Stimulated activated CD4-positive, alpha-beta T cell treated with anti-CD3 and anti-CD28 coated beads, Interleukin-12 subunit alpha, Interleukin-12 subunit beta, amount 100 ng/mL, for 4 hours (primary cell): Measurements from ENCODE around the gene CXCR3.
"Not testable (repeated sequence)": the region's sequence is repeated elsewhere in the genome, so short reads cannot be mapped to it uniquely, and the experiment has no call there.

Experiments
- DNase-seq: peaks from one replicate; pipeline ENCODE4 v3.0.0-alpha.2; 2020

Gene CXCR3

DNA sequence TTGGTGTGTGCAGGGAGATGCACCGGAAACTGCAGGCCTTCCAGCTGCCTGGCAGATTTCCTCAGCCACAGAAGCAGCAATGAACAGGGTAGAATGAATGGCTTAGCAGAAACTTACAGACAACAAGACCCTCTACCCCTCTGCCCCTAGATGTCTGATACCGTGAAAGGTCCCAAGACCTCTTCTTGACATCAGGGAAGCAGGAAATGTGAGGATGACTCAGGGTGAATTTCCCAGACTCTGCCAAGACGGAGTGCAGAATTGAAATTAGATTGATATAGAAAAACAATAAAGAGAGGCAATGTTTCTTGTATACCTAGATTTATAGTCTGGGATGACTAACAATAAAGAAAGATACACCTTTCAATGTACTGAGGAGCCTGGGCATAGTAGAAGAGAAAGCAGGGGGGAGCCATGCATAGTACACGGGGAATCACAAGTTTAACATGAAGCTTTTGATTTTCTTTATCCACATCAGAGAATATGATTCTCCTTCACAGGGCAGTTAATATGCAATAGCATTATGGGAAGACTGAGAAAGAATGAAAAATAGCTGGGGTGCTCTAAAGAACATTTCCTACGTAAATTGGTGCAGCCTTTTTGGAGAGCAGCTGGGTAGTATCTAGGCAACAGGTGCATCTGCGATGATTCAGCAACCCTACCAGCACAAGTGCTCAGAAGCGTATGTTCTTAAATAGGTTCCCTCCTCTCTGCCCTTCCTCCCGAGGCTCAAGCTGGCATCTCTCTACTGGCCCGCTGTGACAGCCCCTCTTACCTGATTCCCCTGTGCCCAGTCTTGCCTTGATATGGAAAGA is 18.3 kb upstream of the CXCR3 start:
- no peak for DNase-seq

DNA sequence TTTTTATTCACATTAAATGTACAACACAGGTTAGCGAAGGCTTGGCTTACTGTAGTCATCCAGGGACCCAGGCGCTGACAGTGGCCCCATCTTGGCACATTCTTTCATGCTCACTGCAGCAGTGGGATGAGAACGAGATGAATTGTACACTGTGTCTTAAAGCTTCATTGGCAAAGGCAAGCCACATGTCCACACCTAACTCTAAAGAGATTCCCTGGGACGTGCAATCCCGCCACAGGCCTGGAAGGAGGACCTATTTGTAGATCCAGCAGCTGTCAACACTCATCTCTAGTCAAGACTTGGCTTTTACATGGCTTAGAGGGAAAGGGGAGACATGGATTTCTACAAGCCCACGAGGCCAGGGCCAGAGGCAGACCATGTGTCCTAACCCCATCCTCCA is 16.1 kb upstream of the CXCR3 start:
- DNase-seq = no peak

DNA sequence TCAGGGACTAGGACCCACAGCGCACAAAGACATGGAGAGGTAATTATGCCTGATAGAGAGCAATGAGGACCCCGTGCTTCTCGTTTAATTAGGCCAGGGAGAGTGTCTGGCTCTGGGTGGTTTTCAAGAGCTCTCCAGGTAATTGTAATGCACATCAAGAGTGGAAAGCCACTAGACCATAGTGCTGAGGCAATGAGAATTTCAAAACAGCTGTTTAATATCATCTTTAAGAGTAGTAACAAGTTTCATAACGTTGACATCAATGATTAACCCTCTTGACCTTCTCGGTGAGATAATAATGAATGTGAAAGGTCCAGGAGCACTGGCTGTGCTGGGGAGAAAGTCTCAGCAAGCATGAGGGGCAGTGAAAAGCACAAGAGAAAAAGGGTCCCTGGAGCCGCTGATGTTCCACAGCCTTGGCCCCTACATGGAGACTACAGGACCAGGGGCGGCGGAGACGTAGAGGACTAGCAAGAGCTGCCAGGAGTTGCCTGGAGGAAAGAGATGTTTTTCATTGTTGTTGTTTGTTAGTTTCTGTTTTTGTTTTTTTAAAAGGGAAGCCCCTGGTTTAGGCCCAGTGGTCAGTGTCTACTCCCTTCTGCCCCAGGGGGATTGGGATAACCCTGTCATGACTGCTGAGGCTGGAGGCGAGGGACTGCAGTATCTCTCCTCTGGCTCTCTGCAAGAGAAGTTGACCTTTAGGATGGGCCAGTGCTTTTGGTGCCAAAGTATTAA is 14.8 kb upstream of the CXCR3 start:
- DNase-seq = no peak

DNA sequence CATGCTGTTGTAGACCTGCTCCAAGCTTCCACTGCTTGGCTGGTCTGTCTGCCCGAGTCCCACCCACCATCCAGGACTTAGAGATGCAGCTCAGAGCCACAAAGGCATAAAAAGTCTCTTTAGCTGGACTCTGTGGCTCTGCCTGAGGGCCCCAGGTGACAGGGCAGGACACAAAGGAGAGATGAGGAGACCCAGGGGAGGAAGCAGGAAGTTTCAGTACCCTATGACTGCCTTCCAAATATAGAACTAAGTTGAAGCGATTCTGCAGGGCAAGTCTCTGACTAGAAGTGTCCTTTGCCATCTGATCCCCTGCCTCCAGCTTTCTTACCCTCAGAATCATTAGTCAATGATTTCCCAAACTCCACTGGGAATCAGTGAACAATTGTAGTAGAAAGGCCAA is 11.2 kb upstream of the CXCR3 start:
- no peak for DNase-seq

DNA sequence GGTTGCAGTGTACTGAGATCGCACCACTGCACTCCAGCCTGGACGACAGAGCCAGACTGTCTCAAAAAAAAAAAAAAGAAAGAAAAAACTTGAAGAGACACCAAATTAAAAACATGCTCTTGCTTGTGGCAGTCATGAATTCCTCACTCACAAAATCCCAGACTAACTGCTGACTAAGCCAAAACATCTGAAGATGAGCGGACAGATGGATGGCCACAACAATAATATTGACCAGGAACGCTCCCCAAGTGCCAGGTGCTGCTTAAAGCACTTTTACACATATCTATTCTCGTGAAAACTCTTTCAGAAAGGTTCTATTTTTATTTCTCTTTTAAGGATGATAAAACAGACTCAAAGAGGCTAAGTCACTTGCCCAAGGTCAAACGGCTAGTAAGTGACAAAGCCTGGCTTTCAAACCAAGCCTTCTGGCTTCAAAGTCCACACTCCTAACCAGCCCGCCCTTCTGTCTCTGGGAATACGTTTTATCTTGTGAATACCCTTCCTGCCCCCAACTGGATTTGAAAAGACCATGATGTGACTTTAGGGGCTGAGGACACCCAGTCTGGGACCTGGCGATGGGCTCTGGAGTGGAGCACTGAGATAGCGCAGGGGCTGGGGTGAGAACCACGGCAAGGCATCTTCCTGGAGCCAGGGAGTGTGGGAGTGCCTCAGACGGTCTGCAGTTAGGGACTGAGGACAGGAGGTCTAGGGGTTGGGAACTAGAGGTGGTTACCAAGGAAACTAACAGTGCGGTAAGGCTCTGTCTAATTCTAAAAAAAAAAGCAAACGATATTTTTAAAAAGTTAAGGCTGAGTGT is 9.5 kb upstream of the CXCR3 start:
- DNase-seq = no peak

DNA sequence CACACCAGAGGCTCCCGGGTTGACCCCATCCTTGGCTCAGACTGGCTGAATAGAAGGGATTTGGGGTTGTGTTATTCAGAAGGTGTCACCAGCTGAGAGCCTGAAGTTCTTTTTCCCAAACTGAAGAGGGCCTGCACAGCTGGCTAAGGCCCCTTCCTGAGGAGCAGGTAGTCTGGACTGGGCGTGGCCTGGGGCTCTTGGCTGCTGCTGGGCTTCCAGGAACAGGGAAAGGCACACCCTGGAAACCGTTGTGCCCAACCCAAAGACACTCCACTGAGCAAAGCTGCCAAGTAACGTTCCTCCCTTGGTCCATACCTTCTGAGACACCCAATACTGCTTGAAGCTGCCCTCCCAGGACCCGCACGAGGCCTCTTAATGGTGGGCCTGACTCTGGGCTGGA is 8.3 kb upstream of the CXCR3 start:
- DNase-seq = no peak

DNA sequence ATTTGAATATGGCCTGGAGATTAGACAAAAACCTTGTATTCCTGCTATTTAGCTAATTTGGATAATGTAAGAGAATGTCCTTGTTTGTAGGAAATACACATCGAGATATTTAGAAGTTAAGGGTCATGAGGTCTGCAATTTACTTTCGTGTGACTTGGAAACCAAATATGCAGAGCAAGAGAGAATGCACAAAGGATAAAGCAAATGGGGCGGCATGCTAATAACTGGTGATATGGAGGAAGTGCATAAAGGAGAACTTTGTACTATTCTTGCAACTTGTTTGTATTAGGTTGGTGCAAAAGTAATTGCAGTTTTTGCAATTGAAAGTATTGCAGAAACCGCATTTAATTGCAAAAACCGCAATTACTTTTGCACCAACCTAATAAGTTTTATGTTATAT is 7.2 kb upstream of the CXCR3 start:
- no peak for DNase-seq

DNA sequence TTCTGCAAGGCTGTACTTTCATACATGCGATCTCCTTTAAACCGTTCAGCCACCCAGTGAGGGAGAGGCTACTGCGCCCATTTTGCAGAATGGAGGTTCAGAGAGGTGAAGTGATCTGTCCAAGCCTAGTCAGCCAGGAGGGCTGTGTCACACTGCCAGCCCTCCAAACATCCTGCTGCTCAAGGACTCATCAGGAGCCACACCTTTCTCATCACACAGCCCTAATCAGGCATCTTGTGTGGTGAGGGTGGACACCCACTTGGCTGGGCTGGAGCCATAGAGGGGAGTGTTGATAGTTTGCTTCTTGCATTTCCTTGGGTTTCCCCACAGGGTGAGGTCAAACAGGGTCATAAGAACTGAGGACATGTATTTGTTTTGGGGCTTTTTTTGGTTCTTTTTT is 5.4 kb upstream of the CXCR3 start:
- DNase-seq = no peak

DNA sequence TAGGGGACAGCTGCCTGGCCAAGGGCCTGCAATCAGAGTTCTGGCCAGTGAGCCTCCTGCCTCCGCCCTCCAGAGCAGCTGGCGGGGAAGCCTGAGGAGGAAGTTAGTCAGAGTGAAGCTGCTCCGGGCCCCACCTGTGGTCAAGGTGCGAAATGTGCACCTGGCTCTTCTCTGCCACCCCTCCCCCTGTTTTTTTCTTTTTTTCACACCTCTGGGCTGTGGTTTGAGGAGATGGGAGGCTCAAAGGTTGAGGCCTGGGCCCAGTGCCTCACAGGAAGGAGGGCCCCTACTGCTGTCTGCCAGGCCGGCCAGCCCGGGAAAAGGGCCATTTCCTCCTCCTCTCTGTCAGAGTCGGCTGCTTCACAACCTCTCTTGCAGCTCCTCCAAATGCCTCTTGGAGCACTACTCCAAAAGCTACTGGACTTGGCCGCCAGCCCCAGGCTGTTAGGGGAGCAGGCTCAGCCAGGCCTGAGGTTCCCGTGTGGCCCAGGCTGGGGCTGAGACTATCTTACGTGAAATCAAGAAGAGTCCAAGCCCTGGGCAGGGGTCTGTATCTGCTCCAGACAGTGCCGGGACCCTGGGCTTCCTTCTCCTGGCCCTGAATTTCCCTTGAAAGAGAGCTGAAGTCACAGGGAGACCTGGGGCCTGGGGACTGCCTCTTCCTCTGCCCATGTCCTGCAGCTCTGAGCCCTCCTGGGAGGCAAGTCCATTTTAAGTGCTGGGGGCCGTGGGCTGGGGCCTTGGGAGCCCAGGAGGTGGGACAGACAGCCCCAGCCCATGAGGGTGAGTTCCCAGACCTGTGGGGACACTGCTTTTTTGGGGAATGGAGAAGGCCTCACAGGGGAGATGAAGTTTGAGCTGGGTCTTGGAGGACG is 4.5 kb upstream of the CXCR3 start:
- DNase-seq = peak; percentile 43

DNA sequence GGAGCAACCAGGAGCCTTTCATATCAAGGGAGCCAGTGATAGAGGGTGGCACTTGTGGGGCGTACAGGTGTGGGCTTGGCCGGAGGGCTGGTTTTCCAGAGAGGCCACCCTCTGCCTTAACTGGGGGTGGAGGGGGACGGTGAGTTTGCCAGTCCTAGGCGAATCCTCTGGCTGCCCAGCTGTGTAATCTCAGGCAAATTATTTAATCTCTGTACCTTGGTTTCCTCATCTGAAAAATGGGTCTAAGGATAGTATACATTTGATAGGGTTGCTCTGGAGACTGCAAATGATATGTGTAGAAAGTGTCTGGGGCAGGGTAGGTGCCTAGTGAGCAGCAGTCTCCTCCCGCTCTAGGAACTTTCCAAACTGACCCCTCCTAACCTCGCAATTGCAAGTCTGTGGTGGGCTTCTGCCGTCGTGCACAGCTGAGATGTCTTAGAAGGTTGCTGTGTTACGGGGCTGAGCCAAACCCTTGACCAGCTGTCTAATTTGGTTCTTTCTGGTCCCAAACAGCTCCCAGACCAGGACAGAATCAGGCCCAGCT is 3.8 kb upstream of the CXCR3 start:
- no peak for DNase-seq

DNA sequence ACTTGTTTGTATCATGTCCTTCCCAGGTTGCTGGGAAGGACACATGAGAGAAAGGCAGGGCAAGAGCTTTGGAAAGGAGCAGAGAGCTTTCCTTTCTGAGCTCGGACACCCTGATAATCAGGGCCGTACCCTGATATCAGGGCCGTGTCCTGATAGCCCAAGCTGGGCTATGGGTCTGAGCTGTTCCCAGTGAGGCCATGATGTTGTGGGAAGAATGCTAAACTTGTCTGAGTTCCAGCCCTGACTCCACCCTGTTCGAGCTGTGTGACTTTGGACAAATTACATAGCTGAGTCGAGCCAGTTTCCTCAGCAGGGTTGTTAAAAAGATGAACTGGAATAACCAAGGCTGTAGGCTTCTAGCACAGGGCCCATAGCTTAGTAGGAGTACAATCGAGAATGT is 3.3 kb upstream of the CXCR3 start:
- no peak for DNase-seq

DNA sequence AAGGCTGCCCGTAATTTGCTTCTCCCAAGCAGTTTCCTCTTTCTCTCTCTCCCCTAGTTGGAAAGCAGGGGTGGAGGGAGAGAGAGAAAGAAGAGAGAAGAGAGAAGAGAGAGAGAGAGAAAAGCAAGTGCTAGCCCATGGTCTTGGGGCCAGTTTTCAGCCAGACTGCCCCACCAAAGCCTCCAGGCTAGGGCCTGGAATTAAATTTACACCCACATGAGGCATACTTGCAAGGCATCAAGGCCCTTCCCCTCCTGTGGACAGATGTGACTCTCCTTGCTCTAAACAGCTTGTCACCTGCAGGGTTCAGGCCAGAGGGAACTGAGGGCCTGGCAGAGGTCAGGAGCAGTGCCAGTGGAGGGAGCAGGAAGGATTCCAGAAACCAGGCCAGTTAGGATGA is 1.7 kb upstream of the CXCR3 start:
- DNase-seq = no peak

DNA sequence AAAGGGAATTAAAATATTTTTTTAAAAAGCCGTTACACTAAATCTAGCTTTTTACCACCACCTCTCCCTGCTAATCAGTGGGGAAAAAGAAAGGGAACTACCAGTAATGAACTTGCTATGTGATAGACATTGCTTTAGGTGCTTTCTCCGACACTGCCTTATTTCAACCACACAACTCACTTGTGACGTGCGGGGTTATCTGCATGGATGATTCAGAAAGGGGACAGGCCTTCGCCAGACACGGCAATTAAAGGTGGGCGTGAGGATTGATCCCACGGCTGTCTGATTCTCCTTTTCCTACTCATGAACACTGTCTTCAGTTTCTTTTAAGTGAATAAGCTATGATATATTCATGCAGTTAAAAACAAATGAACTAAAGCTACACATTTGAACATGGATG is 882 bp upstream of the CXCR3 start:
- DNase-seq = peak; percentile 47

DNA sequence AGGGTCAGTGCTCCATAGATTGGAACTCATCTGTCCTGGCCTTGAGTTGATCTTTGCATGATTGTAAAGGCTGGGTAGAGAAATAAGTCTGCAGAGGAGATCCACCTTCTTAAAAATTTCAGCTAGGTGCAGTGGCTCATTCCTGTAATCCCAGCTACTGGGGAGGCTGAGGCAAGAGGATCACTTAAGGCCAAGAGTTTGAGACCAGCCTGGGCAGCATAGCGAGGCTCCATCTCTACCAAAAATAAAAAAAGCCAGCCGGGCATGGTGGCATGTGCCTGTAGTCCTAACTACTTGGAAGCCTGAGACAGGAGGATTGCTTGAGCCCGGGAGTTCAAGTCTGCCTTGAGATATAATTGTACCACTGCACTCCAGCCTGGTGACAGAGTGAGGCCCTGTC is 476 bp upstream of the CXCR3 start:
- DNase-seq = no peak

DNA sequence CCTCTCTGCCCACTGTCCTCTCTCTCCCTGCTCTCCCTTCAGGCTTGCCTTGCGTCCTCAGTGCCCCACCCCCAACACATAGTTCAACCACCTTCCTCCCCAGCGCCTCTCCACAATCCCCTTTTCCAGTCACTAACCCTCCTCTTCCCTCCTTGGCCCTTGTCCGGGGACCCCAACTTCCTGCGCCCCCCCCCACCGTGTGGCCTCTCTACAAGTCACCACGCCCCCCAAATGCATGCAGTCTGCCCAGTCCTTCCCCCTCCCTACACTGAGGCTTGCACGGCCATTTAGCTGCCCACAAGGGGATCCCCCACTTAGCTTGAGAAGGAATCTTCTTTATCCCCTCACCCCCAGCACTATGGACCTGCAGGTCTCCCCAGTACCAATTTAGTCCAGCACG is 569 bp downstream of the CXCR3 start:
- DNase-seq = no peak

DNA sequence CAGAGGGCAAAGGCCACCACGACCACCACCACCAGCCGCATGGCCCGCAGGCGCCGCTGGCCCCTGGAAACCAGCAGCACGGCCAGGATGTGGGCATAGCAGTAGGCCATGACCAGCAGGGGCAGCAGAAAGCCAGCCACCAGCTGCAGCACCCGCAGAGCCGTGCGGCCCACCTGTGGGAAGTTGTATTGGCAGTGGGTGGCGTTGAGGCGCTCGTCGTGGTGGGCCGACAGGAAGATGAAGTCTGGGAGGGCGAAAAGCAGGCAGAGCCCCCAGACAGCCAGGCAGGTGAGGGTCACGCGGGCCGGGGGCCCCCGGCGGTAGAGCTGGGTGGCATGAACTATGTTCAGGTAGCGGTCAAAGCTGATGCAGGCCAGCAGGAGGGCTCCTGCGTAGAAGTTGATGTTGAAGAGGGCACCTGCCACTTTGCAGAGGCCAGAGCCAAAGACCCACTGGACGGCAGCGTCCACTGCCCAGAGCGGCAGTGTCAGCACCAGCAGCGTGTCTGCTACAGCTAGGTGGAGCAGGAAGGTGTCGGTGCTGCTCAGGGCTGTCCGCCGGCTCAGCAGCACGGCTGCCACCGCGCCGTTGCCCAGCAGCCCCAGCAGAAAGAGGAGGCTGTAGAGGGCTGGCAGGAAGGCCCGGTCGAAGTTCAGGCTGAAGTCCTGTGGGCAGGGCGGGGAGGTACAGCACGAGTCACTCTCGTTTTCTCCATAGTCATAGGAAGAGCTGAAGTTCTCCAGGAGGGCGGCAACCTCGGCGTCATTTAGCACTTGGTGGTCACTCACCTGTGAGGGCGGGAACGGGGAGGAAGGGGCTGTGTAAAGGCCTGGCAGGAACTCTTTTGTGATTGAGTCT is 1.4 kb downstream of the CXCR3 start:
- DNase-seq = no peak

DNA sequence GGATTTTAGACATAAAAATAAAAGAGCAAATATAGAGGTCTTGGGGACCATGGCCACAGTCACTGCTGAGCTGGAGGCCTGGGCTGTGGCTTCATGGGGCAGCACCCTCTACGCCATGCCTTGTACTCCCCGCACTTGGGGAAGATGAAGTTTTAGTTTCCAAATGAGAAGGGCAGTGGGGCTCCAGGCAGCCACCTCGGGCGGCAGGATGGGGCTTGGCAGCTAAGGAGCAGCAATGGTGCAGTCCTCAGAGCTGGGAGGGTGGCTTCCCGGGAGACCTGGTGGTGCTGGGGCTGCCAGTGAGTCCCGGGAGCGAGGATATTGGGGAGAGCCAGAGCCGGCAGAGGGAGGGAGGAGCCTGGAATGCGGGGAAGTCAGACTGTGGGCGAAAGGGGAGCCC is 2.4 kb downstream of the CXCR3 start:
- no peak for DNase-seq

DNA sequence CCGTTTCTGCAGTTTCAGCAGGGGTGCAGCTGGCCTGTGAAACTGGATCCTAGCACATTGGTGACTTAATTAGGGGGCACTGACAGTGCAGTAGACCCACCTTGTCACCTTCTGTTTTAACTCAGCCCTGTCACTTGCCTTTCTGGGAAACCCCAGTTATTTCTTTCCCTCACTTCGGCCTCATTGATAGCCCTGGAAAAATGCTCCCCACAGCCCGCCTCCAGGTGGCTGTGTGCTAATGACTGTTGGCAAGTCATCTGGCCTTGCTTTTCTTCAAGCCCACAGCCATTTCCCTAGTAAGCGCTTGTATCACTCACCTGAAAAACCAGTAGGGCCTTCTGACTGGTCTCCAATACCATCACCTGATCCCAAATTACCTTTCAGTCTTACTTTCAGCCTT is 3.3 kb downstream of the CXCR3 start:
- no peak for DNase-seq

DNA sequence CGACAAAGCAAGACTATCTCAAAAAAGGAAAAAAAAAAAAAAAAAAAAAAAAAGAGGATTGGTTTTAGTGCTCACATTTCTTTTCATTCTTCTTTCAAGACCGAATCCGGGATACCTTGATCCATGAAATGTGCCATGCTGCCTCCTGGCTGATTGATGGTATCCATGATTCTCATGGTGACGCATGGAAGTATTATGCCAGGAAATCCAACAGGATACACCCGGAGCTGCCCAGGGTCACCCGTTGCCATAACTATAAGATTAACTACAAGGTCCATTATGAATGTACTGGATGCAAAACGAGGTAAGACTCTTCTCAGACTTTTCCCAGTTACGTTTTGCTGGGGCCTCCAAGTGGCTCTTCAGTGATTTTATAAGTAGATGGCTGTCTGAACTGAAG is 6.1 kb downstream of the CXCR3 start:
- no peak for DNase-seq

DNA sequence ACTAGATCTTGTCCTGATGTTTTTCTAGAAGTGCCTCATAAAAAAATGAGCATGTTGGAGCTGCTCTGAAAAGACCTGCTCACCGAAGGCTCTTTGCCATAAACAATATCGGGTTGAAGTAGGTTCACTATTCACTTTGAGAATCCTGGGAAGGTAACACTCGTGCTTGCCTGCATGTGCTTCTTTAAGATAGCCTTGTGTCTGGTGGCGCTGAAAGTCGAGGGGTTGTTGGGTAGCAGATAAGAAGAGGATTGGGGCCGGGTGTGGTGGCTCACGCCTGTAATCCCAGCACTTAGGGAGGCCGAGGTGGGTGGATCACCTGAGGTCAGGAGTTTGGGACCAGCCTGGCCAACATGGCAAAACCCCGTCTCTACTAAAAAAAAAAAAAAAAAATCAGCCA is 6.6 kb downstream of the CXCR3 start:
- DNase-seq = not testable (repeated sequence)

DNA sequence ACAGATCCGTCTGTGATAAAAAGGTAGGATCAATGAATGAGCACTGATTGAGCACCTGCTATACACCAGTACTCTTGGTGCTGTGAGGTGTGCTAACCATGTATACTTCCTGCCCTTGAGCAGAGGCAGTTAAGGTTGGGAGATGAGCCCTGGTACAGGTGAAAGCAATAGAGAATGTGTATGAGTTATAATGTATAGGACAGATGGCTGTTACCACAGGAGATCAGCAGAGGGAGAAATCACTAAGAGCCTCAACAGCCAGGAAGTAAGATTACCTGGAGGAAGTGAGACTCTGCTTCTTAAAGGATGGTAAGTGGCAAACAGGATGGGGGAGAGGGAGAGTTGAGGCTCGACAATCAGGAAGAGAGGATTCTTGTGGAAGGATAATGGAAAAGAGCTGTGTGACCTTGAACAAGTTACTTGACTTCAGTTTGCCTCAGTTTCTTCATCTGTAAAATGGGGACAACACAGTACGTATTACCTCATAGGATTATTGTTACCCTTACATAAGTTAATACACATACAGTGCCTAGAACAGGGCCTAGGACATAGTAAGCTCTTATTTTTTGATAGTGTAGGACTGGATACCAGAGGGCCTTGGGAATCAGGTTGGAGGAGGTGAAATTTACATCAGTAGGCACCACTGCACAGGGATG is 9.1 kb downstream of the CXCR3 start:
- DNase-seq = no peak
